ENCODE data around the gene IGFBP7.

The IGFBP7 gene

GRCh38 chr4:57093845-57094831 lies 16.0 kb downstream of the IGFBP7 start:
- no peak for DNase-seq

- DNase-seq, result no peak
These were observed 18.5 kb downstream of the IGFBP7 start for GRCh38 chr4:57091657-57092162.

GRCh38 chr4:57090079-57090478 lies 20.1 kb downstream of the IGFBP7 start:
- no peak for DNase-seq

- no peak for DNase-seq
These were observed 20.6 kb downstream of the IGFBP7 start for GRCh38 chr4:57089549-57089948.

GRCh38 chr4:57086031-57086723 lies 24.0 kb downstream of the IGFBP7 start:
- no peak for DNase-seq

- DNase-seq, result no peak
These were observed 24.9 kb downstream of the IGFBP7 start for GRCh38 chr4:57085278-57085677.

GRCh38 chr4:57084360-57084759 lies 25.8 kb downstream of the IGFBP7 start:
- no peak for DNase-seq

- no peak for DNase-seq
These were observed 27.1 kb downstream of the IGFBP7 start for GRCh38 chr4:57083090-57083489.

- no peak for DNase-seq
These were observed 28.2 kb downstream of the IGFBP7 start for GRCh38 chr4:57081651-57082621.

GRCh38 chr4:57080781-57081650 lies 29.2 kb downstream of the IGFBP7 start:
- no peak for DNase-seq

- DNase-seq, result no peak
These were observed 31.3 kb downstream of the IGFBP7 start for GRCh38 chr4:57078685-57079521.

- no peak for DNase-seq
These were observed 32.4 kb downstream of the IGFBP7 start for GRCh38 chr4:57077550-57078343.

GRCh38 chr4:57076646-57077045 lies 33.5 kb downstream of the IGFBP7 start:
- DNase-seq, result no peak

- no peak for DNase-seq
These were observed 34.8 kb downstream of the IGFBP7 start for GRCh38 chr4:57075367-57075766.

GRCh38 chr4:57074744-57075143 lies 35.4 kb downstream of the IGFBP7 start:
- no peak for DNase-seq

- no peak for DNase-seq
These were observed 36.6 kb downstream of the IGFBP7 start for GRCh38 chr4:57073559-57073958.

- no peak for DNase-seq
These were observed 38.9 kb downstream of the IGFBP7 start for GRCh38 chr4:57071326-57071725.

- no peak for DNase-seq
These were observed 39.7 kb downstream of the IGFBP7 start for GRCh38 chr4:57070461-57070860.

GRCh38 chr4:57068237-57068981 lies 41.8 kb downstream of the IGFBP7 start:
- no peak for DNase-seq

Measured in activated CD8-positive, alpha-beta memory T cell treated with anti-CD3 and anti-CD28 coated beads for 24 hours (primary cell).